GM18499 (cell line): Measurements from ENCODE around the gene PYGO2.
"Not testable (repeated sequence)": the region's sequence is repeated elsewhere in the genome, so short reads cannot be mapped to it uniquely, and the experiment has no call there.

Experiments
- ATAC-seq: cut with Tn5 transposase; IDR thresholded peaks from one replicate; pipeline ENCODE4 v1.9.1; 2021; ENCODE audit warnings: moderate number of reproducible peaks; ENCODE audit not compliant: insufficient read depth, unreplicated experiment

PYGO2 gene

DNA sequence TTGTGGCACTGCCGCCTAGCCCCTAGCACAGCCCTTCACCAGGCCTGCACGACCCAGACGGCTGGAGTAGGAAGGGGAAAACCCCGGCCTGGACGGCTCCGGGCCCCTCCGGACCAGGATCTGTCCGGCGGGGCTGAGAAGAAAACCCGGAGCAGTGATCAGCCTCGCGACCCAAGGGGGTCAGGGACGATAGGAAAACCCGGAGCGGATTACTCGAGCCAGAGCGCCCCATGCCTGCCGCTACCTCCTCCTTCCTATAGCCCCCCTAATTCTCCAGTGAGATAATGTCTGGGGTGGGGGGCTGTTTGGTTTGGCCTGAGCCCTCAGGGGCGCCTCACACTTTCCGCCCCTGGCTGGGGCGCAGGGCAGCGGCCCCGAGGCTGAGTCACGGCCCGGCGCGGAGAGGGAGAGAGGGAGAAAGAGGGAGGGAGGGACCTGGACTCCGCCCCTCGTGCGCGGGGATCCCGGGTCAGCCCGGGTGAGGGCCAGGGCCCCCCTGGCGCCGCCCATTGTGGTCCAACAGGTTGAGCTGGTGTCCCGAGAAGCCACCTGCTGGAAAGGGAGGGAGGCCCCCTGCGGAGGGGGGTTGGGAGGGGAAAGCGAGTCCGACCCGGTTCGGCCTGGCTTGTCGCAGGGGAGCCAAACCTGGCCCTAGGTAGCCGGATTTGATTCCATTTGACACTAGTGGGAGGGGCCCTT is 39.3 kb upstream of the PYGO2 start:
- no peak for ATAC-seq

DNA sequence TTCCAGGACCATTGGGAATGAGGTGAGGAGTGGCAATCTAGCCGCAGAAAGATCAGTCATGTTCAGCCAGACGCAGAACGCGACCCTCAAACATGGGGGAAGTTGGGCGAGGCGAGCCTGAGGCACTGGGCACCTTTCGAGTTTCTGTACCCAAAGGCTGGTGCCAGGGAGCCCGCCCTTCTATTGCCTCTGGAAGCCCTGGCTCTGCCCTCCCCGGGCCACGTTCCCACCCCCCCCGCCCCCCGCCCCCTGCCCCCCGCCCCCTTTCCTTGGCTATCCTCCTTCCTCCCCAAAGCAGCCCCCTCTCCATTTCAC is 38.8 kb upstream of the PYGO2 start:
- no peak for ATAC-seq

DNA sequence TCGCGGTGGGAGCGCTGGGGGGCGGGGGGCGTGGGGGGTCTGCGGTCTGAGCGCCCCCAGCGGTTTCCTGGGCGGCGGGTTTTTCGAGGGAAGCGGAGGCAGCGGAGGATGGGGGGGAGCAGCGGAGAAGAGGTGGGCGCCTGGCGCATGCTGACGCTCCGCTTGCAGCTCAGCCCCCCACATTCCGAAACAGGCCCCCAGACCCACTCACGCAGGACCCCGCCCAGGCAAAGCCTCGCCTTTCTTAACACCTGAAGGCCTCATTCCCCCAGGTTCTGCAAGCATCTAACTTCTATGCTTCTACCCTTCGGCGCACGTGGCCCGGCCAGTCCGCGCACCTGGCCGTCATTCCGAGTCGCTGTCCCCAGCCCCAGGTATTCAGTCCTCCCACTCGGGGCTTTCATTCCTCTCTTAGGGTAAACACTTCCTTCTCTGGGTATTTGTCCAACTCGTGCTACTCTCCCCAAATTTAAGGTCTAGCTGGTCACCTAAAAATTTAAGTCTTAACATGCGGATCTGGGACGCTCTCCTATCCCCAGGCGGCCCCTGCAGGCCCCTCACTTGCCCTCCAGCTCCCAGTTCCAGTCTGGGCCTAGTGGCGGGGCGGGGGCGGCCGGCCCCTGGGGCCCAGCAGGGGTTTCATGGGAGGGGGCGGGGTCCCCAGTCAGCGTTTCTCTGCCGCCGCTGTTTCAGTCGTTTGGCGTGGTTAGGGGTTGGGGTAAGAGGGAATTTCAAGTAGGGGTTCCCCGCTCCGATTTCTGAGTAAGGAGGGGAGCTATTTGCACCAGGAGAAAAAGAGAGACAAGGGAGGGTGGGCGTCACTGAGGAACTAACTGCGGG is 38.2 kb upstream of the PYGO2 start:
- no peak for ATAC-seq

DNA sequence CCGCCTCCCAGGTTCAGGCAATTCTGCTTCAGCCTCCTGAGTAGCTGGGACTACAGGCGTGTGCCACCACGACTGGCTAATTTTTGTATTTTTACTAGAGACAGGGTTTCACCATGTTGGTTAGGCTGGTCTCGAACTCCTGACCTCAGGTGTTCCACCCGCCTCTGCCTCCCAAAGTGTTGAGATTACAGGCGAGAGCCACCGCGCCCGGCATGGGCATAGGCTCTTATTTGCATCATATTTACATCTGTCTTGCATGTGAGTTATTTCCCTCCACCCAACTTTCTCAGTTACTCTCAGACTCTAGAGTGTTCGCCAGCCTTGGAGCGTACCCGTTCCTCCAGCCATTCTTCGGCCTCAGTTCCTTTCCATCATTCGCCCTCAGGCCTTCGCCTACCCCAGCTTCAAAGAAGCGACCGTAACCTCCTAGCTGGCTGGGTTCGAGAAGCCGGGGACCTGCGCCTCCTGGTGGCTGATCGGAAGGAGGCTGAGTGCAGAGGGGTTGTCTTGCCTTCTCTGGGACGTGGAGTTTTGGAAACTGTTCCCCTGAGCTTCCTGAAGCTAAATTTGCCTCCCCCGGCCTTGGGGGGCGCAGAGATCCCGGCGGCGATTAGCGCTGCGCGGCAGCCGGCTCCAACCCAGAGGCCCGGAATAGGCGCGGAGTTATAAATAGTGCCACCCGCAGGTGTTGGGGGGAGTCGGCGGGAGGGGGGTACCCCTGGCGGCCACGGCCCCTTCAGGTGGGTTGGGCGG is 37.4 kb upstream of the PYGO2 start:
- ATAC-seq: no peak

DNA sequence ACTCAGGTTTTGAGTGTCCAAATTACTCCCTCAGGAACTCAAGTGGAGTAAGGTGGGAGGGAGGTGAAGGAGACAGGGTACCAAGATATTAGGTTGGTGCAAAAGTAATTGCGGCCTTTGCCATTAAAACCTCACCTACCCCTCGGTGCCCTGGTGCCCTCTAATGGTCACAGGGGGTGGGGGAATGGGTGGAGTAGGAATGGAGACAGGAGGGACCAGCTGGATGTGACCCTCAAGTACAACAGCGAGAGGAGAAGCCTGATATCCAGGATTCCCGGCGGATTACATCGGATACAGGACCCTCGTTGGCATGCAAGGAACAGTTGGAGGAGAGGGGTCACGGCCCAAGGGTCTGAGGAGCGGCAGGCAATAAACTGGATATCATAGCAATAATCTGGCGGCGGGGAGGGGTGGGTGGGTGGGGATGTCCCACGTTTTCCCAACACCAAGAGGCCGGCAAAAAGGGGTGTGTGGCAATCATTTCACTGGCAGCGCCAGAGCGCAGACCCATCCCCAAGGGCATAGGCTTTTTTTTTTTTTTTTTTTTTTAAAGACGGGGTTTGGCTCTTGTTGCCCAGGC is 36.7 kb upstream of the PYGO2 start:
- no peak for ATAC-seq

DNA sequence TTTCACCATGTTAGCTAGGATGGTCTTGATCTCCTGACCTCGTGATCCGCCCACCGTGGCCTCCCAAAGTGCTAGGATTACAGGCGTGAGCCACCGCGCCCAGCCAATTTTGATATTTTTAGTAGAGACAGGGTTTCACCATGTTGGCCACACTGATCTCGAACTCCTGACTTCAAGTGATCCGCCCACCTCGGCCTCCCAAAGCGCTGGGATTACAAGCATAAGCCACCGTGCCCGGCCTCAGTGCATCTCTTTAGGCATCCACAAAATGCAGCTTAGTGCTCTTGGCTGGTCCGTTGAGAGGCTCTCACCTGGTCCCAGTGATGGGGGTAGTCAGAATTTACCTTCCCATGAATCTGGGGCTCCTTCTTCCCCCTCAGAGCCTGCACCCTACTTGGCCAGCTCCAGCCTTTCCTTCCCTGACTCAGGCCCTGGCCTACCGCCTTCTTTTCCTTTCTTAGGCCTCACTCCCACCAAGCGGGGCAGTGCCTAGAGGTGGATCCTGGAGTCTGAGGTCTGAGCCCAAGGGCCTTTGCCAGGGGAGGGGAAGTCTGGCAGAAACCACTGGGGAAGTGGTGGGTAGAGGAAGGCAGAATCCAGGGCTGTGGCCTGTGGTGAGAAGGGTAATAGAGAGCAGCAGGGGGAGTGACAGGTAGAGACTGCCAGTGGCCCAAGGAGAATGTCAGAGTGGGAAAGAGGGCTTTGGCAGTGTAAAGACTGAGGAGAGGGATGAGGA is 35.6 kb upstream of the PYGO2 start:
- no peak for ATAC-seq

DNA sequence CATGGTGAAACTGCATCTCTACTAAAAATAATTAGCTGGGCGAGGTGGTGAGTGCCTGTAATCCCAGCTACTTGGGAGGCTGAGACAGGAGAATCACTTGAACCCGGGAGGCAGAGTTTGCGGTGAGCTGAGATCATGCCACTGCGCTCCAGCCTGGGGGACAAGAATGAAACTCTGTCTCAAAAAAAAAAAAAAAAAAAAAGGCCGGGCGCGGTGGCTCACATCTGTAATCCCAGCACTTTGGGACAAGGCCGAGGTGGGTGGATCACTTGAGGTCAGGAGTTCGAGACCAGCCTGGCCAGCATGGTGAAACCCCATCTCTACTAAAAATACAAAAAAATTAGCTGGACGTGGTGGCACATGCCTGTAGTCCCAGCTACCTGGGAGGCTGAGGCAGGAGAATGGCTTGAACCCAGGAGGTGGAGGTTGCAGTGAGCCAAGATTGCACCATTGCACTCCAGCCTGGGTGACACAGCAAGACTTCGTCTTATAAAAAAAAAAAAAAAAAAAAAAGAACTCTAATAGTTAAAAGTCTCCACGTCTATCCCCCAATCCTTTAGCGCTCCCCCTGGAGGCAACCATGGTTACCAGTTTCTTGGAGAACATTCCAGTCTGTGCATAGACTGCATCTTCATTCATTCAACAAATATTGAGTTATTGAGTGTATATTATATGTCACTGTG is 33.9 kb upstream of the PYGO2 start:
- ATAC-seq: not testable (repeated sequence)

DNA sequence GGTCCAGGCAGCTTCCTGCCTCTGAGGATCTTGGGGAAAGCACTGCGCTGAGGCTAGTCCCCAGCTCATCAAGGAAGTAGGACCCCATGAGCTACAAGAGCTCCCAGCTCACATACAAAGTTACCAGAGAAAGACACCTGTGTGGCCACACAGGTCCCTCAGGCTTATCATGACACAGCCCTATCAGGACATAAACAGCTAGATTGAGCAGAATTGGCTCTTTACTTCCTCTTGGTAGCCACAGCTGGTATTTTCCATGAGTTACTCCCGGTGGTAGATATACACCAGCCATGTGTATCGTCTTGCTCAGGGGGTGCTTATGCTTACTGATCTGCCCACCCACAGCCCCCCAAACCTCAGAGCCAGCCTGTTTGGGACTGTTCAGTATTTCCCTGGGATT is 33.0 kb upstream of the PYGO2 start:
- ATAC-seq: no peak

DNA sequence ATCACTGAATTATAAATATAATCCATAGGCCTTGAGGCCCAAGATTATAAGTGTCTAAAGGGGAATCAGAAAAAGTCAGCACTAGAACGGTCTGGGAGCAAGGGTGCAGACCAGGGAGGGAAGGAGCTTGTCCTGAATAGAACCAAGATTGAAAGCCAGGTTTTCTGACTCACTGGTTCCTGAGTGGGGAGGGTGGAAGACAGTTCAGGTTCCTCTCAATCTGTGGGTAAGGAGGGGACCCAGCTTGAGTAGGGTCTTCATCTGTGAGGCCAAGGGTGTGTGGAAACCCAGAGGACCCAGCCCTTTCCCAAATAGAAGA is 32.6 kb upstream of the PYGO2 start:
- ATAC-seq: no peak

DNA sequence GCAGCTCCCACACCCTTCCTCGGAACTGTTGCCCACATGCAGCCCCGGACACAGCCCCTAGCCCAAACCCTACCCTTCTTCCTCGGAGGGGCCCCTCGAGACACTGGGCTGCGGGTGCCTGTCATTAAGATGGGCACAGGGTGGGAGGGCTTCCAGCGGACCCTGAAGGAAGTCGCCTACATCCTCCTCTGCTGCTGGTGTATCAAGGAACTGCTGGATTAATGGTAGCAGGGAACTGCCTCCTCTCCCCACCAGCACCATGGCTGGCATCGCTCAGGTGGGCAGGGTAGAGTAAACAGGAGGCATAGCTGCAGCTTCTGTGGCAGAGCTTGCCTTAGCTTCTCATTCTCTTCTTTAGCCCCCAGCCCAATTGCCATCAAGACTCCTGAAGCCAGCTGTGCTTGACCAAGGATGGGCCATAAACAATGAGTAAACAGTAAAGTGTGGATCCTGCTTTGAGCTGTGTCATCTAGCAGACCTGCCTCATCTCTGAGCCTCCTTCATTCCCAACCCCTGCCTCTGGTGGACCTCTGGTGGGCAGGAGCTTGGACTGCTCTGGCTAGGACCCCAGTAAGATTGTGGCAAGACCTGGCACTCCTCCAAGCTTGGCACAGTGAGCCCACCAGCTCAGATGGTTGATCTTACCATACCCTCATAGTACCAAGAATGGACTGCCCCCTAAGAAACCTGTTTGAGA is 32.1 kb upstream of the PYGO2 start, which contains the start of gene LENEP:
Gene LENEP (plus strand): TSS at position 15 of the 697 bp plus-strand sequence. CDS start 22 bp downstream, at position 37.
- ATAC-seq: no peak

DNA sequence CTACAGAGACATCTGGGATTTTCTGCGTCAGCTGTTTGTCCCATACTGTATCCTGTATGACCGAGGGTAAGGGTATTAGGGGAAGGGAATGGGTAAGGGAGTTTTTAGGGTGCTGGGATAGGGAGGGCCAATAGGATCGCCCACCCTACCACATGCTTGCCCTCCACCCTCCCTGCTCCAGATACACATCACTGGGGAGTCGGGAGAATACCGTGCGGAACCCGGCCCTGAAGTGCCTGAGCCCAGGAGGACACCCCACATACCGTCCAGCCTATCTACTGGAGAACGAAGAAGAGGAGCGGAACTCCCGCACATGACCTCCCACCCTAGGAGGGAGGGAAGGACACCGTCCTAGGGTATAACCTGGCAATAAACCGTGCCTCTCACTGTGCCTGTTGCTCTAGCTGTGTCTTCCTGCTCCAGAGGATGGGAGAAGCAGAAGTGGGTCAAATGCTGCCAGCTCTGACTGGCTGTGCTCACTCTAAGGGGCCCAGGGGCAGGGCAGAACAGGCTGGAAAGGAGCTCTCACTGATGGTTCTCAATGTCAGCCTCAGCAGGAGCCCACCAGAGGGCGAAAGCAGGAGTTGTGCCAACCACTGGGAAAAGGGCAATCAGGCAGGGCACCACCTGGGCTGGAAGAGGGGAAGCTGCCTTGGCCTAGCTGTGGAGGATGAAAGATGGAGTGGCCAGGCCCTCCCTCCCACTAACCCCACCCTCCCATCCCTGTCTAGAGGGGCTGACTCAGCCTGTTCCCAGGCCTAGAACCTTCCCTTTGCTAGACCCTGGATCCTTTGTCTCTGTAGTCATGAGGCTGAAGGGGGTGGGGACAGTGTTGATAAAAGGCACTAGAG is 31.4 kb upstream of the PYGO2 start:
- no peak for ATAC-seq

DNA sequence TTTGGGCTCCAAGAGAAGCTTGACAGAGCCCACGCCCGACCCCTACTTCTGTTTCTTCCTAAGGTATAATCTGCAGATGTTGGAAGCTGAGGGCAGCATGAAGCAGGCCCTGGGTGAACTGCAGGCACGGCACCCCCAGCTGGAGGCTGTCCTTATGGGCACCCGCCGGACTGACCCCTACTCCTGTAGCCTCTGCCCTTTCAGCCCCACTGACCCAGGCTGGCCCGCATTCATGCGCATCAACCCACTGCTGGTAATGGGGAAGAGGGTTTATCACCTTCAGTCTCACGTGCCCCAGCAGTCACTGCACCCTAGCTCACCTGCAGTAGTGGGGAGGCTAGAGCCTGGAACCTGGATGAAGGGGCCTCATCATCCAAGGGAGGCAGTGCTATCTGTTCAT is 28.7 kb upstream of the PYGO2 start:
- ATAC-seq: no peak

DNA sequence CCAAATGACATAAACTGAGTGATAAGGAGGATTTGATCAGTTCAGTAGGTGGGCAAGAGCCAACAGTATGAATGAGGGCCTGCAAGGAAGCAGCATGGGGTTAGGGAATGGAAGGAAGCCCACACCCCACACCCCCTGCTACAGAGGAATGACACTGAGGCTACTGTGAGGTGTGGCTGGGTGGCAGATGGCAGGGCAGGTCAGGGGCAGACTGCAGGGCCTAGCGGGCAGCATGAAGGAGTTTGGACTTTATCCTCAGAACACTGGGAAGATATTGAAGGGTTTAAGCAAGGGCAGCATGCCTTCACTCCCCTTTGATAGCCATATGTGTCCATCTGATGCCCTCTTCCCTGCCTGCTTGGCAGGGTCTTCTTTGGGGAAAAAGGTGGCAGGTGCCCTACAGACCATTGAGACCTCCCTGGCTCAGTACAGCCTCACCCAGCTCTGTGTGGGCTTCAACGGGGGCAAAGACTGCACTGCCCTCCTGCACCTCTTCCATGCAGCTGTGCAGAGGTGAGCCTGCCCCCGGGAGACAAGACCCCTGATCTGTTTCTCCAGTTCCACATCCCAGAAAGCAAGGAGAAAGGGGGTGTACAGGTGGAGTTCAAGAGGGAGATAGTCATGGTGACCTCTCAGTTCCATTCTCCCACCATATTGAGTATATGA is 27.7 kb upstream of the PYGO2 start:
- no peak for ATAC-seq

DNA sequence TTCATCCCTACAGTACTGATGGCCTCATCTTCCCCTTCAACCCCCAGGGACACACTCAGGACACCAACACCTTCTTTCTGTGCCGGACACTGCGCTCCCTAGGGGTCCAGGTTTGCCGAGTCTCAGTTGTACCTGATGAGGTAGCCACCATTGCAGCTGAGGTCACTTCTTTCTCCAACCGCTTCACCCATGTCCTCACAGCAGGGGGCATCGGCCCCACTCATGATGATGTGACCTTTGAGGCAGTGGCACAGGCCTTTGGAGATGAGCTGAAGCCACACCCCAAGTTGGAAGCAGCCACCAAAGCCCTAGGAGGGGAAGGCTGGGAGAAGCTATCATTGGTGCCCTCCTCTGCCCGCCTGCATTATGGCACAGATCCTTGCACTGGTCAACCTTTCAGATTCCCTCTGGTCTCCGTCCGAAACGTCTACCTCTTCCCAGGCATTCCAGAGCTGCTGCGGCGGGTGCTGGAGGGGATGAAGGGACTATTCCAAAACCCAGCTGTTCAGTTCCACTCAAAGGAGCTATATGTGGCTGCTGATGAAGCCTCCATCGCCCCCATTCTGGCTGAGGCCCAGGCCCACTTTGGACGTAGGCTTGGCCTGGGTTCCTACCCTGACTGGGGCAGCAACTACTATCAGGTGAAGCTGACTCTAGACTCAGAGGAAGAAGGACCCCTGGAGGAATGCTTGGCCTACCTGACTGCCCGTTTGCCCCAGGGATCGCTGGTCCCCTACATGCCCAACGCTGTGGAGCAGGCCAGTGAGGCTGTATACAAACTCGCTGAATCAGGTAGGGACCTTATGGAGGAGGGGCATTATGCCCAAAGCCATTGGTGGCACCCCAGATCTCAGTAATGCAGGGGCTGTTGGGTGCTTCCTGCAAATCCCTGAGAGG is 26.7 kb upstream of the PYGO2 start:
- ATAC-seq: no peak

DNA sequence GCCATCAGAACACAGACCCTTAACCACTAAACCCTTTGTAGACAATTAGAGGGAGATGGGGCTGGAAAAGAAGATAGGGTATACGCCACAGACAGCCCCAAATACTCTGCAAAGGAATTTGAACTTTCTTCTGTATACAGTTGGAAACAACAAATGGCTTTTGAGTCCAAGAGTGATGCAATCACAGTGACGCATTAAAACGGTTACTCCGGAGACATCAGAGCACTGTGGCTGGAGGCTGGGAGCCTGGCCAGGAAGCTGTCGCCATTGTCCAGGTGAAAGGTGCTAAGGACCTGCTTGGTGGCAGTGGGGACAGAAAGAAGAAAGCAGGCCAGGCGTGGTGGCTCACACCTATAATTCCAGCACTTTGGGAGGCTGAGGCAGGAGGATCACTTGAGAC is 25.7 kb upstream of the PYGO2 start:
- no peak for ATAC-seq

DNA sequence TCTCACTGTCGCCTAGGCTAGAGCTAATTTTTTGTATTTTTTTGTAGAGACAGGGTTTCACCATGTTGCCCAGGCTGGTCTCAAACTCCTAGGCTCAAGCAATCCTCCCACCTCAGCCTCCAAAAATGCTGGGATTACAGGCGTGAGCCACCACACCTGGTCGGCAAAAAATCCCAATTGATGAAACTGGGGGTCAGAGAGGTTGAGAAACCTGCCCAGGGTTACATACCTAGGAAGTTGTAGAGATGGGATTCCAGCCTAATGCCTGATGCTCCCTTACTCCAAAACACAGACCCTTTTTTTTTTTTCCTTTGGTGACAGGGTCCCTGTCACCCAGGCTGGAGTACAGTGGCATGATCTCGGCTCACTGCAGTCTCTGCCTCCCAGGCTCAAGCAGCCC is 25.2 kb upstream of the PYGO2 start:
- ATAC-seq: not testable (repeated sequence)
